Measurements from ENCODE around the gene DQX1.

- TF ChIP-seq CTCF (conservative IDR thresholded peaks at IDR 0.05; ENCODE audit: low read depth in 2 of 2) (no peak), CREB1 (CRISPR knock-in tag; IDR thresholded peaks at IDR 0.05; ENCODE audit: low read depth) (peak; percentile 45), POLR2AphosphoS5 (IDR thresholded peaks at IDR 0.05; ENCODE audit: low read depth) (no peak), EZH2 (IDR thresholded peaks at IDR 0.05; ENCODE audit: low read depth, unreplicated experiment) (peak; percentile 93), REST (IDR thresholded peaks at IDR 0.05; ENCODE audit: unreplicated experiment) (no peak)
Measured at GRCh38 chr2:74515271-74515980, 10.6 kb downstream of the DQX1 start.

All from GM23338 (cell line).